Endothelial cell of umbilical vein (primary cell): ENCODE data around the gene FLRT2. TPM values are rescaled to one million over a fixed set of nuclear protein-coding genes. Genes with fewer than 3 reads are reported as not detected.

ENCODE experiments used
- Bru-seq: library from RNA; stranded (reverse); fragments of 400-500 nt; gene quantifications from one replicate; lab custom pipeline; 2021; lab: Mats Ljungman, UMichigan
- BruChase-seq, 2 experiments: library from RNA; stranded (reverse); fragments of 400-500 nt; gene quantifications; one replicate each; lab custom pipeline; 2021; lab: Mats Ljungman, UMichigan
- BruUV-seq: library from RNA; stranded (reverse); fragments of 400-500 nt; replicated peaks from 2 replicates; lab custom pipeline; 2021; lab: Mats Ljungman, UMichigan
- CTCF ChIA-PET: fragments of 300-600, 350-600 bp; sonication (Branson Sonifier 250); formaldehyde crosslinking; loops from one replicate; lab custom pipeline; 2021; ENCODE audit warnings: antibody characterized with exemption, inconsistent platforms; lab: Charles Lee
- POLR2A ChIA-PET: fragments of 300-600, 350-600 bp; sonication (Branson Sonifier 250); formaldehyde crosslinking; loops from one replicate; lab custom pipeline; 2021; ENCODE audit warnings: antibody characterized with exemption, inconsistent platforms; lab: Charles Lee
- DNase-seq: peaks from one replicate; pipeline ENCODE4 v3.0.0-alpha.2; 2011; ENCODE audit warnings: low read depth, low spot score
- FAIRE-seq: peaks from 2 replicates; lab custom pipeline; 2011; peaks lifted over from hg19 to GRCh38; lab: Jason Lieb, UNC
- H2AFZ ChIP-seq: 2 replicates; pipeline ENCODE4 v1.6.0; 2012; ENCODE audit warnings: low read depth, low read length, control low read depth, inconsistent platforms
- H3K27ac ChIP-seq: 2 replicates; pipeline ENCODE4 v1.5.1; 2011; ENCODE audit warnings: low read depth, mild to moderate bottlenecking, control low read depth, low read length, moderate library complexity; ENCODE audit not compliant: insufficient read depth
- H3K27me3 ChIP-seq, 2 experiments: 2 replicates each; pipeline versions ENCODE4 v1.6.0 to v1.6.1; 2011; ENCODE audit warnings: low read length in 2 of 2, mixed read lengths in 1 of 2; ENCODE audit not compliant: control insufficient read depth in 2 of 2, insufficient read depth in 2 of 2
- H3K36me3 ChIP-seq, 2 experiments: 2 replicates in 1 of 2; 3 replicates in 1 of 2; pipeline ENCODE4 v1.5.1; 2011; ENCODE audit warnings: low read length in 2 of 2, mild to moderate bottlenecking in 1 of 2, moderate library complexity in 1 of 2; ENCODE audit not compliant: control insufficient read depth in 2 of 2, insufficient read depth in 2 of 2; ENCODE audit errors: extremely low read depth in 1 of 2
- H3K4me1 ChIP-seq: 3 replicates; pipeline ENCODE4 v1.5.1; 2011; ENCODE audit warnings: mild to moderate bottlenecking, low read length; ENCODE audit not compliant: control insufficient read depth, insufficient read depth; ENCODE audit errors: extremely low read depth
- H3K4me2 ChIP-seq: 2 replicates; pipeline ENCODE4 v1.6.1; 2011; ENCODE audit warnings: low read length, control low read depth, mixed read lengths; ENCODE audit not compliant: insufficient read depth
- H3K4me3 ChIP-seq, 3 experiments: fragments of 200-600 bp in 1 of 3; sonication (generic), shearing (Covaris generic) in 1 of 3; replicated peaks in 1 of 3; 2 replicates each; pipeline ENCODE4 v1.5.1; 2011 to 2016; ENCODE audit warnings: control low read depth in 3 of 3, low read length in 3 of 3, mild to moderate bottlenecking in 2 of 3, inconsistent platforms in 1 of 3, low read depth in 1 of 3, moderate library complexity in 1 of 3; ENCODE audit not compliant: insufficient read depth in 1 of 3
- H3K79me2 ChIP-seq: 2 replicates; pipeline ENCODE4 v1.6.0; 2012; ENCODE audit warnings: low read length, inconsistent platforms; ENCODE audit not compliant: control insufficient read depth, insufficient read depth
- H3K9ac ChIP-seq: replicated peaks from 2 replicates; pipeline ENCODE3; 2011; ENCODE audit warnings: low read length, control low read depth; ENCODE audit not compliant: insufficient read depth; ENCODE audit errors: extremely low read depth
- H3K9me1 ChIP-seq: replicated peaks from 3 replicates; pipeline ENCODE4 v1.6.0; 2011; ENCODE audit warnings: mild to moderate bottlenecking, low read length; ENCODE audit not compliant: control insufficient read depth, insufficient read depth; ENCODE audit errors: extremely low read depth
- H3K9me3 ChIP-seq: replicated peaks from 2 replicates; pipeline ENCODE4 v1.5.1; 2012; ENCODE audit warnings: low read length, inconsistent platforms; ENCODE audit not compliant: control insufficient read depth, insufficient read depth
- H4K20me1 ChIP-seq: replicated peaks from 2 replicates; pipeline ENCODE3; 2011; ENCODE audit warnings: mild to moderate bottlenecking, low read length; ENCODE audit not compliant: control insufficient read depth, insufficient read depth; ENCODE audit errors: extremely low read depth
- CTCF ChIP-seq, 2 donors: IDR thresholded peaks; 1 replicate in 1 of 2; 2 replicates in 1 of 2; pipeline ENCODE4 v1.5.1; 2011; ENCODE audit warnings: low read length in 2 of 2, mild to moderate bottlenecking in 2 of 2, moderate library complexity in 2 of 2, control low read depth in 1 of 2, inconsistent platforms in 1 of 2, low read depth in 1 of 2; ENCODE audit not compliant: insufficient read depth in 1 of 2; ENCODE audit errors: extremely low read depth in 1 of 2
- EZH2 ChIP-seq: IDR thresholded peaks from 2 replicates; pipeline ENCODE4 v1.6.1; 2012; ENCODE audit warnings: borderline replicate concordance, low read depth, mild to moderate bottlenecking, moderate library complexity, low read length, inconsistent platforms; ENCODE audit not compliant: severe bottlenecking
- FOS ChIP-seq: IDR thresholded peaks from 2 replicates; pipeline ENCODE4 v1.6.1; 2011; ENCODE audit warnings: mild to moderate bottlenecking, low read length, moderate library complexity, borderline replicate concordance; ENCODE audit not compliant: insufficient read depth
- GATA2 ChIP-seq: IDR thresholded peaks from 2 replicates; pipeline ENCODE4 v1.7.0; 2011; ENCODE audit warnings: low read depth, mild to moderate bottlenecking, moderate library complexity, mixed read lengths, low read length; ENCODE audit not compliant: insufficient read length, insufficient read depth
- JUN ChIP-seq: IDR thresholded peaks from 2 replicates; pipeline ENCODE4 v1.6.1; 2011; ENCODE audit warnings: borderline replicate concordance, low read depth; ENCODE audit not compliant: insufficient read length, insufficient read depth
- MAX ChIP-seq: IDR thresholded peaks from 2 replicates; pipeline ENCODE4 v1.6.1; 2011; ENCODE audit not compliant: insufficient read depth, insufficient read length
- MYC ChIP-seq: IDR thresholded peaks from one replicate; pipeline ENCODE4 v1.6.1; 2011; ENCODE audit warnings: mild to moderate bottlenecking, low read depth, low read length
- POLR2A ChIP-seq: IDR thresholded peaks from 2 replicates; pipeline ENCODE4 v1.6.1; 2012; ENCODE audit warnings: low read depth, mild to moderate bottlenecking, control low read depth, low read length
- POLR2AphosphoS5 ChIP-seq: IDR thresholded peaks from 2 replicates; pipeline ENCODE4 v1.6.1; 2012; ENCODE audit warnings: low read depth, mild to moderate bottlenecking, control low read depth, low read length, moderate library complexity; ENCODE audit not compliant: insufficient read depth
- dilution Hi-C: fragments of 300-500 bp; cut with MboI; formaldehyde crosslinking; loops from one replicate; pipeline ENCODE4 v1.15.0; 2019; ENCODE audit warnings: low sequenced_read_pairs; ENCODE audit not compliant: extremely low pct_ligation_motif_present
- intact Hi-C: fragments of 100-400 bp; cut with micrococcal nuclease; formaldehyde crosslinking; loops from one replicate; pipeline ENCODE4 v1.10.0; 2022
- long read RNA-seq: library from polyadenylated mRNA; stranded (forward); transcript quantifications from one replicate; pipeline ENCODE4 v2.0.0, GENCODE V29; 2021
- polyA minus RNA-seq, 3 experiments: library from RNA; depleted of rRNA, polyadenylated mRNA; stranded (reverse); fragments of >200 nt; gene quantifications; 1 replicate in 1 of 3; 2 replicates in 2 of 3; pipeline ENCODE4 v1.2.3, GENCODE V29; 2011
- polyA plus RNA-seq, 4 experiments: library from polyadenylated mRNA; depleted of rRNA in 3 of 4; stranded (reverse) in 3 of 4; unstranded in 1 of 4; fragments of >200 nt; gene quantifications; 2 replicates each; pipeline versions ENCODE4 v1.2.1 to v1.2.3, GENCODE V29; 2011 to 2012; ENCODE audit warnings: missing spikeins in 1 of 4
- total RNA-seq: library from RNA; stranded (reverse); gene quantifications from 2 replicates; pipeline ENCODE4 v1.2.3, GENCODE V29; 2021

FLRT2 gene
- total RNA-seq, result 125 and 202 TPM in 2 replicates
- polyA plus RNA-seq, result 229 and 283 TPM in 2 replicates
- polyA plus RNA-seq (2011; cell fraction: cytosol; rRNA removed), result 67.4 and 85.5 TPM in 2 replicates
- polyA plus RNA-seq (2011; cell fraction: nucleus; rRNA removed), result 707 and 779 TPM in 2 replicates
- 127 and 130 TPM in 2 replicates for polyA plus RNA-seq (2012)
- 618 and 632 TPM in 2 replicates for polyA minus RNA-seq
- 0.51 TPM for polyA minus RNA-seq (2011; cell fraction: cytosol; rRNA and poly(A)+ RNA removed)
- polyA minus RNA-seq (2011; cell fraction: nucleus; rRNA and poly(A)+ RNA removed), result 1,280 and 1,402 TPM in 2 replicates
- percentile 97 among the genes with signal in this experiment for Bru-seq, nascent RNA
- BruChase-seq, experiment 1, labeled RNA remaining after a 6-hour chase, result percentile 96 among the genes with signal in this experiment
- BruChase-seq, experiment 2, labeled RNA remaining after a 2-hour chase, result percentile 95 among the genes with signal in this experiment
- long read RNA-seq, full-length matches to known transcripts, result 5 of 55 reads
- long read RNA-seq, partial matches to known transcripts, result 2 of 55 reads
- long read RNA-seq, other reads (novel, unspliced or antisense), result 48 of 55 reads

- BruUV-seq, result TSS peak; percentile 25
- peaks cover 19% of the 10 kb centered on the region for H3K4me1 ChIP-seq
These were observed at the start of gene FLRT2 for GRCh38 chr14:85529803-85530574. TSS of gene FLRT2 (plus strand) at chr14:85530144. CDS start at chr14:85621515, 91,371 bp downstream.

More at GRCh38 chr14:85529803-85530574, at the start of gene FLRT2:
- dilution Hi-C loops, result no loop called here
- no peaks in the 10 kb centered on the region for H3K9me1 ChIP-seq
- DNase-seq (peak; percentile 93), FAIRE-seq (peak; percentile 21)
- H3K4me3 ChIP-seq, result peak within 1 kb of the TSS; percentile 38 to 94 (median 93)
- peak within 1 kb of the TSS; percentile 97 for H3K9ac ChIP-seq
- H3K36me3 ChIP-seq, result no peaks in the 10 kb centered on the region
- TF ChIP-seq EZH2 (no peak), CTCF (IDR thresholded peaks at IDR 0.05; ENCODE audit: extremely low read depth in 1 of 2, insufficient read depth in 1 of 2, low read depth in 1 of 2, low read length in 2 of 2) (no peak), FOS (no peak), POLR2AphosphoS5 (peak; percentile 69), JUN (no peak), MAX (peak; percentile 67), MYC (no peak), GATA2 (peak; percentile 32), POLR2A (peak; percentile 77)
- ChIA-PET POLR2A (interaction anchor here (0.7 to 5.1 kb wide), 13 partner anchors 13 to 1554 kb away, joined by 3 to 31 read pairs (median 6); no protein-coding TSS in a partner anchor), CTCF (interaction anchor here (1.1 to 4.0 kb wide), 16 partner anchors 55 to 1524 kb away, joined by 3 to 24 read pairs (median 8); no protein-coding TSS in a partner anchor)
- H3K27me3 ChIP-seq, result no peaks in the 10 kb centered on the region
- H2AFZ ChIP-seq, result peak within 1 kb of the TSS; percentile 79
- peak within 1 kb of the TSS; percentile 93 for H3K27ac ChIP-seq
- H3K9me3 ChIP-seq, result no peaks in the 10 kb centered on the region
- H4K20me1 ChIP-seq, result no peaks in the 10 kb centered on the region
- peak within 1 kb of the TSS; percentile 97 for H3K4me2 ChIP-seq
- intact Hi-C loops, result loop anchor here (2.0 to 10.0 kb wide), 14 partner anchors 171 to 1713 kb away; no protein-coding TSS in a partner anchor
- H3K79me2 ChIP-seq, result peaks cover 26% of the 10 kb centered on the region
